ENCODE data around the gene LINGO1. TPM values are rescaled to one million over a fixed set of nuclear protein-coding genes. Genes with fewer than 3 reads are reported as not detected.
A peak's percentile ranks its signal among the peaks of the same experiment; 100 is the strongest.

Gene LINGO1
- total RNA-seq, 4 donors from 2014 or later = 0.83 to 2.2 (median 1.0) TPM; not detected in 1

DNA sequence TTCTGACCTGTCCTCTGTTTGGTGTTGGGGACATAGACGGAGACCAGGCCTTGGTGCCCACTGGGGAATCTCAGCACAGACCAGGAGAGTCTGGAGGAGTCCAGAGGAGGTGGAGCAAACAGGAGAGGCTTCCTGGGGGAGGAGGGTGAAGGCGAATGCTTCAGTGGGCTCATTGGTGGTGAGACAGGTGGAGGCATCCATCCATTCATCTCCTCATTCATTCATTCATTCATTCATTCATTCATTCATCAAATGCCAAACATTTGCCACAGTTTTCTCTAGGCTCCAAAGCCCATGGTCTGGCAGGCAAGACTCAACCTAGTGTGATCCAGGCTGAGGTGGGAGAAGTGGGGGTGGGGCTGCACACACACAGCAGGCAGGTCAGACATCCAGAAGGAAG is 7.9 kb upstream of the LINGO1 start:
- no peak for DNase-seq (ENCODE audit: extremely low spot score)
- H3K36me3 ChIP-seq = no peaks in the 10 kb centered on the region
- TF ChIP-seq, protein P1, sequence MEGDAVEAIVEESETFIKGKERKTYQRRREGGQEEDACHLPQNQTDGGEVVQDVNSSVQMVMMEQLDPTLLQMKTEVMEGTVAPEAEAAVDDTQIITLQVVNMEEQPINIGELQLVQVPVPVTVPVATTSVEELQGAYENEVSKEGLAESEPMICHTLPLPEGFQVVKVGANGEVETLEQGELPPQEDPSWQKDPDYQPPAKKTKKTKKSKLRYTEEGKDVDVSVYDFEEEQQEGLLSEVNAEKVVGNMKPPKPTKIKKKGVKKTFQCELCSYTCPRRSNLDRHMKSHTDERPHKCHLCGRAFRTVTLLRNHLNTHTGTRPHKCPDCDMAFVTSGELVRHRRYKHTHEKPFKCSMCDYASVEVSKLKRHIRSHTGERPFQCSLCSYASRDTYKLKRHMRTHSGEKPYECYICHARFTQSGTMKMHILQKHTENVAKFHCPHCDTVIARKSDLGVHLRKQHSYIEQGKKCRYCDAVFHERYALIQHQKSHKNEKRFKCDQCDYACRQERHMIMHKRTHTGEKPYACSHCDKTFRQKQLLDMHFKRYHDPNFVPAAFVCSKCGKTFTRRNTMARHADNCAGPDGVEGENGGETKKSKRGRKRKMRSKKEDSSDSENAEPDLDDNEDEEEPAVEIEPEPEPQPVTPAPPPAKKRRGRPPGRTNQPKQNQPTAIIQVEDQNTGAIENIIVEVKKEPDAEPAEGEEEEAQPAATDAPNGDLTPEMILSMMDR (IDR thresholded peaks at IDR 0.05) = no peak
- TF ChIP-seq EP300 (IDR thresholded peaks at IDR 0.05) = no peak
- no peak for TF ChIP-seq POLR2AphosphoS5 (IDR thresholded peaks at IDR 0.05)
- TF ChIP-seq POLR2A (IDR thresholded peaks at IDR 0.05; ENCODE audit: low read depth) = no peak
- intact Hi-C loops (cut with DNase I) = no loop called here
- no peak overlapping the region for H3K27ac ChIP-seq (replicated peaks in 1 of 4)
- 64% methylated on average over 2 of the region's 2 CpGs for WGBS
- no peak overlapping the region for H3K4me3 ChIP-seq
- peaks cover 0 to 50% (median under 1%) of the 10 kb centered on the region in 4 donors for H3K27me3 ChIP-seq
- H3K9me3 ChIP-seq = no peaks in the 10 kb centered on the region
- no peaks in the 10 kb centered on the region for H3K4me1 ChIP-seq

DNA sequence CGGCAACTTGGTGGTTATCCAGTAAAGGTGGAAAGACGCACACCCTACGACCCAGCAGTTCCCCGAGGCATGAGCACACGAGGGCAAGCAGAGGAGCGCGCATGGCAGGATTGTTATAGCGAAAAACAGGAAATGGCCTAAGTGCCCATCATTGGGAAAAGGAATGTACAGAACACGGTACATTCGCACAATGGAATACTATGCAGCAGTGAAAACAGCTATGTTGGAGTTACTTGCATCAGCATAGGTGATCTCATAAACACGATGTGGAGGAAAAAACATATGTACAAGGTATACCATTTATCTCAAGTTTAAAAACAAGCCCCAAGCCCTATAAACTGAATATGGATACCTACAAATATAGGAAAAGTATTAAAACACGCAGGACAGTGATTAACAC is 6.7 kb upstream of the LINGO1 start:
- 94% methylated on average over 12 of the region's 12 CpGs for WGBS
- intact Hi-C loops (cut with DNase I) = loop anchor here (10.0 kb wide), 1 partner anchor 185 kb away; no protein-coding TSS in a partner anchor
- TF ChIP-seq POLR2A (IDR thresholded peaks at IDR 0.05; ENCODE audit: low read depth) = no peak

DNA sequence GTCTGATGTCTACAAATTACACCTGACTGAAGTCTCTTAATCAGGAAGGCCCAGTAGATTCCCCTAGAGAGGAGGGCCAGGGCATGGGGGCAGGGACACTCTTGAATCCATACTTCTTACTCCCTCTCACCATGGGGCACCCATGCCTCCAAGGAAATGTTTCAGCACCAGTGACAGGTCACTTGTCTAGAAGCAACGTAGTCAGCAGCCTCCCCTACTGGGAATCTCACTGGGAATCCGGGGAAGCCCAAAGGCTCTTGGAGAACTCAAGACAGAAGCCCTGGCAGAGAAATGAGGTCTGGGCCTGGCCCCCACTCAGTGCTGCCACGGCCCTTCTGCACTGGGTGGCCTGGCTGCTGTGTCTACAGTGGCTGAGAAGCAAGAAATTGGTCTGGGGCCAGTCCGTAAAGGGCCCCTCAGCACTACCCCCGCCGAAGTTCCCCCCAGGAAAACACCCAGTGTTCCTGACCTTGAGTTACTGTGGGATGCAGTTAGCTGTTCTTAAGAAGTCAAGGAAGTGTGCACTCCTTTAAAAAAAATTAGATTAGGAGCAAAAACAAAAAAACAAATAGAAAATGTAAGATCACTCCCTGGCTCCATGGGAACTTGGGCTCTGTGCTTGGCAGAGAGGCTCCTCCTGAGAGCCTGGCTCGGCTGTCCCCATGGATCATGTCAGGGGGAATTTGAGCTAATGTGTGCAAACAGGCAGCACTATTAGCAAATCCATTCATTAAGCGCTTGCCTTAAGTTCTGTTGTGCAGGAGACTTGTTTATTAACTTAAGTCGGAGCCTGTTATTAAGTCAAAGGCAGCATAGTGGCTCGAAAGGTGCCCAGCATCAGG is 5.4 kb upstream of the LINGO1 start:
- H3K4me1 ChIP-seq = peaks cover 5 to 20% (median 17%) of the 10 kb centered on the region in 4 donors
- TF ChIP-seq POLR2AphosphoS5 (IDR thresholded peaks at IDR 0.05) = no peak
- TF ChIP-seq EP300 (IDR thresholded peaks at IDR 0.05) = no peak
- TF ChIP-seq POLR2A (IDR thresholded peaks at IDR 0.05; ENCODE audit: low read depth) = no peak
- intact Hi-C loops (cut with DNase I) = loop anchor here (10.0 kb wide), 1 partner anchor 187 kb away; no protein-coding TSS in a partner anchor
- H3K27ac ChIP-seq (replicated peaks in 1 of 4) = no peak overlapping the region
- DNase-seq (ENCODE audit: extremely low spot score) = no peak
- H3K4me3 ChIP-seq = no peak overlapping the region
- H3K36me3 ChIP-seq = no peaks in the 10 kb centered on the region
- H3K27me3 ChIP-seq = peaks cover 0 to 67% (median 19%) of the 10 kb centered on the region in 4 donors
- WGBS = 78% methylated on average over 9 of the region's 10 CpGs
- no peaks in the 10 kb centered on the region for H3K9me3 ChIP-seq

More for the DNA sequence above, 6.7 kb upstream of the LINGO1 start:
- Histone ChIP-seq H3K27me3 (peaks cover 0 to 62% (median 11%) of the 10 kb centered on the region in 4 donors), H3K4me1 (peaks cover 0 to 7% (median 4%) of the 10 kb centered on the region in 4 donors), H3K9me3 (no peaks in the 10 kb centered on the region), H3K4me3 (no peak overlapping the region), H3K27ac (replicated peaks in 1 of 4) (no peak overlapping the region), H3K36me3 (no peaks in the 10 kb centered on the region)
- no peak for DNase-seq (ENCODE audit: extremely low spot score)

DNA sequence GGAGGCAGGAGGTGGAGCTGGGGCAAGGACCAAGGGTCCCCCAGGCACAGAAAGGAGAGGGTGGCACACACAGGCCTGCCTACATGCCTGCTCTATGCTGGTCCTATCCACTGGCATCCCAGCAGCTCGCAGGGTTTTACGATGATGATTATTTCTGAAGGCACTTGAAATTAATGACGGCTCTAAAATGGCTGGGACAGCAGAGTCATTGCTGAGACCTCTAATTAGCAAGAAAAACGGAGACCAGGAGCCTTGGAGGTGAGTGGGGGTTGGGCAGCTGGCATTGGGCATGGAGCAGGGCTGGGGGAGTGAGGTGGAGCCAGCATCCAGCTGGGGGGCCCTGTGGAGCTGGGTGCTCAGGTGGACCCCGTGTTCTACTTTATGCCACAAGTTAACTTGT is 3.5 kb upstream of the LINGO1 start:
- intact Hi-C loops (cut with DNase I) = loop anchor here (10.0 kb wide), 1 partner anchor 189 kb away; no protein-coding TSS in a partner anchor
- Histone ChIP-seq H3K36me3 (no peaks in the 10 kb centered on the region), H3K4me1 (peaks cover 13 to 36% (median 31%) of the 10 kb centered on the region in 4 donors), H3K4me3 (no peak overlapping the region), H3K27me3 (peaks cover 0 to 70% (median 31%) of the 10 kb centered on the region in 4 donors), H3K27ac (replicated peaks in 1 of 4) (no peak overlapping the region), H3K9me3 (no peaks in the 10 kb centered on the region)
- DNase-seq (ENCODE audit: extremely low spot score) = no peak
- whole genome bisulfite sequencing = 77% methylated on average over 5 of the region's 5 CpGs
- TF ChIP-seq EP300 (IDR thresholded peaks at IDR 0.05) (no peak), POLR2A (IDR thresholded peaks at IDR 0.05; ENCODE audit: low read depth) (no peak), POLR2AphosphoS5 (IDR thresholded peaks at IDR 0.05) (no peak)
- TF ChIP-seq, protein P1 (IDR thresholded peaks at IDR 0.05) = no peak

DNA sequence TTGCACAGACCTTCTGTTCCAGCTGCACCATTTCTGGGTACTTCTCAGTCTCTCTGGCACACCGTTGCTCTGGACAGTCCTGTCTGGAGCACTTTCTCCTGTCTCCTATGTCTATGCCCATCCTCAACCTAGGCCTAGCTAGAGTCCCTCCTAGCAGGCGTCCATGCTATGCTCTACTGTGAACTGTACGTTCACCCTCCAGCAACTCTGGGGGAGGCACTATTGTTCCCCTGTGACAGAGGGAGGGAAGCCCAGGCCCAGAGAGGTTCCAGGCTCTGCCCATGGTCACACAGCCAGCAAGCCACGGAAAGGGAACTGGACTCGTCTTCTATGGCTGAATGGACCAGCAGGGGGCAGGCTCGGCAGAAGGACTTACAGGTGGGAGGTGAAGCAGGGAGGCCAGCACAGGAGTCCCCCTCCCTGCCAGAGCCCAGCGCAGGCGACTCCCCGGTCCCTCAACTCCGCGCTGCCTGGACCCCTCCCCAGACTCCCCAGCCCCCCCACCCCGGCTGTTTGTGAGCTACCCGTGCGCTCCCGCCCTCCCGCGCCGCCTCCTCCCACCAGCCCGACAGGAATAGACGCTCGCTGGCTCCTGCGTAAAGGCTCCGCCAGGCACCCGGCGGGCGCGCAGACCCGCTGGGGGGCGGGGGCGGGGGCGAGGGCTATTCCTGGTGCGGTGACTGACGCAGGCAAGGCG is 1.7 kb upstream of the LINGO1 start:
- TF ChIP-seq, protein P1 (IDR thresholded peaks at IDR 0.05) = peak in 2 of 3 experiments; percentile 20 to 49
- TF ChIP-seq POLR2AphosphoS5 (IDR thresholded peaks at IDR 0.05) = no peak
- TF ChIP-seq EP300 (IDR thresholded peaks at IDR 0.05) = no peak
- no peak for TF ChIP-seq POLR2A (IDR thresholded peaks at IDR 0.05; ENCODE audit: low read depth)
- DNase-seq (ENCODE audit: extremely low spot score) = no peak
- peak overlapping the region in 1 of 4 donors; percentile 12 for H3K4me3 ChIP-seq
- H3K4me1 ChIP-seq = peaks cover 13 to 41% (median 33%) of the 10 kb centered on the region in 4 donors
- peaks cover 0 to 77% (median 38%) of the 10 kb centered on the region in 4 donors for H3K27me3 ChIP-seq
- intact Hi-C loops (cut with DNase I) = loop anchor here (10.0 kb wide), 1 partner anchor 190 kb away; no protein-coding TSS in a partner anchor
- H3K27ac ChIP-seq (replicated peaks in 1 of 4) = no peak overlapping the region
- 8% methylated on average over 6 of the region's 34 CpGs for WGBS
- no peaks in the 10 kb centered on the region for H3K9me3 ChIP-seq
- H3K36me3 ChIP-seq = no peaks in the 10 kb centered on the region

Measured in esophagus muscularis mucosa (tissue), 4 donors.